Measurements from ENCODE around the gene CEND1.

CEND1 gene

DNA sequence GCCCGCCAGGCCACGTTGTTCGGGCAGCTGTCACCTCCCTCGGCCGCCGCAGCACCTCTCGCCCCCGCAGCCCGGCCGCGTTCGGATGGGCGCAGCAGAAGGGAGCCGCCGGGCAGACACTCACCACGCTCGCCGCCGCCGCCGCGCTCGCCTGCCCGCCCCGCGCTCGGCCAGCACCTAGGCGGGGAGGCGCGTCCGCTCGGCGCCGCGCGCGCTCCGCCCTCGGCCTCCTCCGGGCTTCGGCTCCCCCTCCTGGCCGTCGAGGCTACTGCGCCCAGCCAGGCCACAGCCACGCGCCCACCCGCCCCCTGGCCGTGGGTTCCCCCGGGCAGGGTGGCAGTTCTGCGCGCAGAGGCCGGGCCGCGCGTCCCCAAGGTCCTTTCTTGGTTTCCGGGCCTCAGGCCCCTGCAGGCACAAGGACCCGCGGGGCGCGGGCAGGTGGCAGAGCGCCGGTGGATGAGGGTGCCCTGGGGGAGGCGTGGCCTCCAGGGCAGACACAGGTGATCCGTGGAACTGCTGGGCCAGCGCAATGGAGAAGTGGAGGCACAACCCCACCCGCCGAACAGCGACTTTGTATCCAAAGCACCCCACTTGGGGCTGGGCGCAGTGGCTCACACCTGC lies 8.3 kb upstream of the CEND1 start, which contains the start of gene SLC25A22:
SLC25A22 (minus strand) TSS at position 189 of the 621 bp plus-strand sequence. CDS start 3,275 bp downstream, outside the sequence.
- H3K4me3 ChIP-seq (ENCODE audit: low read depth, low read length), result peak within 1 kb of the TSS; percentile 81
- no peak for DNase-seq (ENCODE audit: low read depth)

DNA sequence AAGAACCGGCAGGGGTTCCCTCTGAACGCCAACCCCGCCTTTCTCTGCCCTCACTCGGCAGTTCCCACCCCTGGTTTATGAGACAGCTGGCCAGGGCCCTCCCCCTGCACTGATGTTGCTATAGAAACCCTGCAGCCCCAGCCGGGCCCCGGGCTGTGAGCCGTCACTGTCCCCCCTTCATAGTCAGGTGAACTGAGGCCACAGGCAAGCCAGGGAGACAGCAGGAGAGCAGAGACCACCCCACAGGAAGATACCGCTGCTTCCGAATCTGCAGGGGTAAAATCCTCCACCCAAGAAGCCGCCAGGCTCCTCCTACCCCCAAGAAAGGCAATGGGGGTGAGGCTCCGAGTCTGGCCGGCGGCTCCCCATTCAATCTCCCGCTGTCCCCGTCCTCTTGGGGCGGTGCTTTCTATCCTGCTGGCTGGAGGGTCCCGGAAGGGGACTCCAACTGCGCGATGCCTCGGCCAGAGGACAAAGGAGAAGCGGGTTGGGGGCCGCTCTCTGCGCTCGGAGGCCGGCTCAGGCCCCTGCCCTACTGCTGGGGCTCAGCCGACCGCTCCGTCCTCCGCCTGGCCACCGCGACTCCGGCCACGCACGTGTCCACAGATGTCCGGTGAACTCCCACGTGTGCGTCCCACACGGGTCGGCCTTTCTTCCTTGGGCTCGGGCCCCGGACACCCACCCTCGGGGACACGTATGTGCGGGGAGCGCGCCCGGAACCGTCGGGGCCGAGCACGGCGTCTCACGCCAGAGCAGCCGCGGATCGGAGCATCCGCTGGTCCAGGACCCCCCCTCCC lies 7.6 kb upstream of the CEND1 start:
- H3K4me3 ChIP-seq (ENCODE audit: low read depth, low read length), result peak overlapping the region; percentile 81
- DNase-seq (ENCODE audit: low read depth), result peak; percentile 79

DNA sequence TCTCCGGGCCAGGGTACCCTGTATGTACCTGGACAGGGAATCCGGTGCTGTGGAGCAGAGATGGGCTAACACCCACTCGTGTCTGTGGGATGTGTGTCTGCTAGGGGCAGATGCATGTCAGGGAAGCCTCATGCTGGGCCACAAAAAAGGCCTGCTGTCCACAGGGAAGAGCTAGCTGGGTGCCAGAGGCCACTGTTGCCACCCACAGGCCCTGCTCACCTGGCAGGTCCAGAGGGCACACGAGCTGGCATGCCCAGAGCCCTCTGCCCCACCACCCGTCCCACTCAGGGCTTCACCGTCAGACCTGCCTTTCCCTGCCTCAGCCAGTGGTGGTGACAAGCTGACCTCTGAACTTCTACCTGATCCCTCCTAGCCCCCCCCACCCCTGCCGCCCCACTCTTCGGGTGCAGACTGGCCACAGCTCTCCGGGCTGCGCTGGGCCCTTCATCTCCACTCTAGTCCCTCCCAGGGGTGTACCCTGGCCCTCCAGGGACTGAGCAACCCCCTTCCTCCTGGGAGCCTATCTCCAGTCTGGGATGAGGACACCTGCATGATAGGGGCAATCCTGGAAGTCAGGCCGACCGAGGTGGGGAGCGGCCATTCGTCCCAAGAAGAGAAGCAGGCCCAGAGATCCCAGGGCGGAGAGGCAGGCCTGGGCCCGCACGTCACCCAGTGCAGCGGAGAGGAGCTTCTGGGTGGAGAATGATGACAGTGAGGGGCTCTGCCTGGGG lies 6.8 kb upstream of the CEND1 start:
- no peak for DNase-seq (ENCODE audit: low read depth)
- peak overlapping the region; percentile 81 for H3K4me3 ChIP-seq (ENCODE audit: low read depth, low read length)

DNA sequence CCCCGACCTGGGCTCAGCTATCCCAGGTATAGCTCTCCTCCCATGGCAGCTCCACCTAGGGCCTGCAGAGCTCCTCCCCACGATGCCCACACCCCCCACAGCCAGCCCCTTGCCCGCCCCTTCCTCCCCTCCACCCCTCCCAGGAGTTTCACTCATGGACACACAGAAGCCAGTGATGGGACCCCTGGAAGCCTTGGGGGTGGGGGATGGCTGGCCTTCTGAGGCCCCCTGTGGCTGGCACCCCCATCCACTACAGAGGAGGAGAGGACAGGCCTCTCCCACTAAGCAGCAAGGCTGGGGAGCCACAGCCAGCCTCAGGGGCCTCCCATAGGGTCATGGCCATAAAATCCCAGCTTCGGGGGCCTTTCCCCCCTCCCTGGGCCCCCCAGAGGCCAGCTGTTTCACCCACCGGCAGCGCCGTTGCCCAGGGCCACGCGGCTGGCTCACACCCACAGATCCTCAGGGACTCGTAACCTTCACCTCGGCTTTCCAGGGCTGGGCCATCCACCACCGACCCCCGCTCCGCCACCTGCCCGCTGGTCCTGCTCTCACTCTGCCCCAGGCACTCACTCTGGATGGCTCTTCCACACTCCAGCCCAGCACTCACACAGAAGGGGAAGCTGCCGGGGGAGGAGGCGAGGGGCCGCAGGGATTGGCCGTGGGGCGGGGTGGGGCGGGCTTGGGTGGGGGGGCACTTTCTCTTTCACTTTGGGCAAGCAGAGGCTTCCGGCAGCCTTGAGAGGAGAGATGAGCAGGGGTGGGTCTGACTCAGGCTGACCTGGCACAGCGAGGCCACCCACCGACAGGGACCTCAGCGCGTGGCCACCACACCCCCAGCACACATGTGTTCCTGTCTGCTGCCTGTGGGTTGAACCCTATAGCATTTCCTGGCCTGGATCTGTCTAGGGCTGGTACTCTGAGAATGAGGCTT lies 6.0 kb upstream of the CEND1 start:
- peak overlapping the region; percentile 81 for H3K4me3 ChIP-seq (ENCODE audit: low read depth, low read length)
- DNase-seq (ENCODE audit: low read depth), result peak; percentile 70

DNA sequence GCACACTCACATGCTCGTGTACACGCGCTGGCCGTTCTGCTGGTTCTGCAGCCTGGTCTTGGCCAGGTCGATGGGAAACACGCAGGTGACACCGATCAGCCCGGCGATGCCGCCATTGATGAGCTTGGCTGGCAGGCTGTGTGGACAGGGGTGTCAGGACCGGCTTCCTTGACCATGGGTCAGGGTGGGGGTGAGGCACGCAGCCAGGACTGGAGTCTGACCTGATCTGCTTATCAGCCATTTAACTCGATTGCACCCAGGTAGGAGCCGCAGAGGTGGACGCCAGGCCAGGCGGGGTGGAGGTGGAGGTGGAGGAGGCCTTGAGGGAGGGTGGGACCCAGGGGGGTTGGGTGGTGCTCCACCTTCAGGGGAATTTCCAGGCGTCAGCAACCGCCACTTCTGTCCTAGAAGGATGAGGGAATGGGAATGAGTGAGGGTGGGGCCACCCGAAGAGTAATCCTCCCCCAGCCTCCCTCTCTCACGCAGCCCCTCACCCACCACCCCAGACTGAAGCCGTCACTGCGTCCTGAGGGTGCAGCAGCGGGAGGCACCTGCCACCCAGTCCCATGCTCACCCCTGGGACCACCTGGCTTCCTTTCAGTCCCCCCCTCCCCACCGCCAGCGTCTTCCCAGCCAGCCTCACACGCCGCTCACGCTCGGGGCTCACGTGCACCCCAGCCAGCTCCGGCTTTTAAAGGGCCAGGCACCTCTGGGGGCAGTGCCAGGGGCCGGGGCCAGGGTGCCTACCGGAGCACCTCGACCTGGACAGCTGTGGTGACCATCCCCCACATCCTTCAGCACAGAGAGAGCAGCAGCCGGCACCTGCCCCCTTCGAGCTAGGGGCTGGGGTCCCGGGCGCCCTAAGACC lies 5.1 kb upstream of the CEND1 start:
- DNase-seq (ENCODE audit: low read depth), result no peak

DNA sequence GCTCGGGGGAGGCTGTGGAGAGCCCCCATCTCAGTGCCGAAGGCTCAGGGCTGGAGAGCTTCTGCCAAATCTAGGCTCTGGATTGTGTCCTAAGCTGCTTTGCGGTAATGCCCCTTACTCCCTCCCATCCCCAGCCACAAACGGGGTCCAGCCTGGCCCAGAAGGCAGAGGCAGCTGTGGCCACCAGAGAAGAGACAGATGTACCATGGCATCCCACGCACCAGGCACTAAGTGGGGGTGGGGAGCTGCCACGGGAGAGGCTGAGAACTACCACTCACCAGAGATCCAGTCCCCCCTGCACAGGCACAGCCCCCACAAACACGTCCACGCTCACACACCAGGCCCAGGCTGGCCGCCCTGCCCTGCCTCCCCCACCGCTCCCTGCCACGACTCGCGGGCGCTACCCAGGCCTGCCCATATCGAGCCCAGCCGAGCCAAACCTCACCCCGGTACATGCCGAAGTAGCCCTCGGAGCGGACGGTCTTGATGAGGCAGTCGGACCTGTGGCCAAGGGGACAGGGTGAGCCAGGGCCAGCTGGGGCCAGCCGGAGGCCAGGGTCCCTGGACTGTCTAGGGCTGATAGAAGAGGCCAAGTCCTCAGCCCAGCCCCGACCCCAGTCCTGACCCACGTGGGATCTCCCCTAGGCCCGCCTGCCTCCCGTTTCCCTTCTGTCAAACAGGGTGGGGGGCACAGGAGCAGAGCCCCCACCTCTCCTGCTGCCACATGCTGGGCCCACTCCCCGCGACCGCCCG lies 4.3 kb upstream of the CEND1 start:
- H3K4me3 ChIP-seq (ENCODE audit: low read depth, low read length), result no peak overlapping the region
- DNase-seq (ENCODE audit: low read depth), result no peak

More for the DNA sequence above, 5.1 kb upstream of the CEND1 start:
- peak overlapping the region; percentile 81 for H3K4me3 ChIP-seq (ENCODE audit: low read depth, low read length)

DNA sequence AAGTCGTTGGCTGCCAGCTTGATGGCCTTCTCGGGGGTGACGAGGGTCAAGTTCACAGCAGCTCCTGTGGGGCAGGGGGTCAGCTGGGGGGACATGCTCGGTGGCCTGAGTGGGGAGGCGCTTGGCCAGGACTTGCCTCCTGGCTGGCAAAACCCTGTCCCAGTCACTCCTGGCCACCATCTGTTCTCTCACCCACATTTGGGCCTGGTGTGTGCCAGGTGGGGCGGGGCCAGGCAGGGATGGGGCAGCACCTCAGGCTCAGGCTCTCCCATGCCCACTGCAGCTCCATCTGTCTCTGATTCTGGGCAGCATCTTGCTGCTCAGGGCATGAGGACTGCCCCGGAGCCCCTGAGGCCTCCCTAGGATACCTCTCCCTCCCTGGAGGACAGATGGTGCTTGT lies 3.7 kb upstream of the CEND1 start:
- no peak for DNase-seq (ENCODE audit: low read depth)
- H3K4me3 ChIP-seq (ENCODE audit: low read depth, low read length), result no peak overlapping the region

DNA sequence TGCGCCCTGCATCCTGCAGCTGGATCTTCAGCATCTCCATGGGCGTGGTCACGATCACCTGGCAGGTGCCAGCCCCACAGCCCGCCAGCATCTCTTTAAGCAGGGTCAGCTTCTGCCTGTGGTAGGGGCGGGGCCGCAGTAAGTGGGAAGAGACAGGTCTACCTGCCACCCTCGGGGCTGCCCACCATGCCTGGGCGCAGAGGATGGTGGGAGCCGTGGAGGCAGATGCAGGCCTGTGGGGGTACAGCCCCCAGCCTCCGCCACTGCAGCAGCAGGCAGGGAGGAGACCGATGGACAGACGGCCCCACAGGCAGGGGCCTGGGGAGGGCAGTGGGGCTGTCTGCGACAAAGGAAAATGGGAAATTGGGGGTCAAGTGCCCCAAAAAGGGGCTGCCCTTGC lies 3.0 kb upstream of the CEND1 start:
- H3K4me3 ChIP-seq (ENCODE audit: low read depth, low read length), result no peak overlapping the region

DNA sequence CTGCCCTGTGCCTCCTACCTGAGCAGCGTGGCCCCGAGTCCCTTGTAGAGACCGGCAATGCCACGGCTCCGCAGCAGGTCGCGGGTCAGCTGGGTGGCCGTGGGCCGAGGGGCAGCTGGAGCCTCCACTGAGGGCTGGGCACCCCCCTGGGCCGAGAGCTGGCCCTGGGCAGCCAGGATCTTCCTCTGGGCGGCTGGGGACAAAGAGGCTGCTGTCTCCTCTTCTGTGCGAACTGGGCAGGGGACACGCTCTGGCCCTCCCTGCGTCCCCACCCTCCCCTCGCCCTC lies 2.6 kb upstream of the CEND1 start:
- H3K4me3 ChIP-seq (ENCODE audit: low read depth, low read length), result no peak overlapping the region
- no peak for DNase-seq (ENCODE audit: low read depth)

More for the DNA sequence above, 3.0 kb upstream of the CEND1 start:
- DNase-seq (ENCODE audit: low read depth), result no peak

DNA sequence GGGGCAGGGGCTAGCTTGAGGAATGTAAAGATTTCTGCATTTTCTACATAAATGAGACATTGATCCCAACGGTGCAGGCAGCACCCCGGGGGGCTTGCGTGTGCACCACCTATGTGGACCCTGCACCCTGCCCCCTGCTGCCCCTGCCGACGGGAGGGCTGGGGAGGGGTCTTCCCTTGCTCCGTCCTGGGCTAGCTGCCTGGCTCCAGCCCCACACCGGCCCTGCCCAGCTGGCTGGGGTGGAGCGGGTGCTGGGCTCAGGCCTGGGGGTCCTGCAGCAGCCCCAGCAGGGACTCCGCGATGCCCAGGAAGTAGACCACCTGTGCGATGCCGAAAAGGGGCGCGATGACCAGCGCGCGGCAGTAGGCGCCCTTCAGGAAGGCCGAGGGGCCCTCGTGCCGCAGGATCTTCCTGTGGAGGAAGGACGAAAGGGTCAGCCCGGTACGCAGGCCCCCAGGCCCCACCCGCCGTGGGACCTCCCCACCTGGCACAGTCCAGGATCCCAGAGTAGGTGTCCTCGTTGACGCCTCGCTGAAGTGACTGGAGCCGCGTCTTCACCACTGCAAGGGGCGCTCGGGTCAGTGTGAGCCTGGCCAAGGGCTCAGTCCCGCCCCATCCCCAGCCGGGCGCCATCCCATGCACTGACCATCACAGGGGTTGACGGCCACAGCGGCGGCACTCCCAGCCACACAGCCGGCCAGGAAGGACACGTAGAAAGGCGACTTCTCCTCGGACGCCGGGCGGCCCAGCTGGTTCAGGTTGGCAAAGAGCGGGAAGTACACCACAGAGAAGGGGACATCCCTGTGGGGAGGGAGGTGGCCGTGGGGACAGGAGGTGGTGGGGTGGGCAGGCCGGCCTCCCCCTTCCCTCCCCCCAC lies 2.0 kb upstream of the CEND1 start:
- H3K4me3 ChIP-seq (ENCODE audit: low read depth, low read length), result no peak overlapping the region
- DNase-seq (ENCODE audit: low read depth), result no peak

DNA sequence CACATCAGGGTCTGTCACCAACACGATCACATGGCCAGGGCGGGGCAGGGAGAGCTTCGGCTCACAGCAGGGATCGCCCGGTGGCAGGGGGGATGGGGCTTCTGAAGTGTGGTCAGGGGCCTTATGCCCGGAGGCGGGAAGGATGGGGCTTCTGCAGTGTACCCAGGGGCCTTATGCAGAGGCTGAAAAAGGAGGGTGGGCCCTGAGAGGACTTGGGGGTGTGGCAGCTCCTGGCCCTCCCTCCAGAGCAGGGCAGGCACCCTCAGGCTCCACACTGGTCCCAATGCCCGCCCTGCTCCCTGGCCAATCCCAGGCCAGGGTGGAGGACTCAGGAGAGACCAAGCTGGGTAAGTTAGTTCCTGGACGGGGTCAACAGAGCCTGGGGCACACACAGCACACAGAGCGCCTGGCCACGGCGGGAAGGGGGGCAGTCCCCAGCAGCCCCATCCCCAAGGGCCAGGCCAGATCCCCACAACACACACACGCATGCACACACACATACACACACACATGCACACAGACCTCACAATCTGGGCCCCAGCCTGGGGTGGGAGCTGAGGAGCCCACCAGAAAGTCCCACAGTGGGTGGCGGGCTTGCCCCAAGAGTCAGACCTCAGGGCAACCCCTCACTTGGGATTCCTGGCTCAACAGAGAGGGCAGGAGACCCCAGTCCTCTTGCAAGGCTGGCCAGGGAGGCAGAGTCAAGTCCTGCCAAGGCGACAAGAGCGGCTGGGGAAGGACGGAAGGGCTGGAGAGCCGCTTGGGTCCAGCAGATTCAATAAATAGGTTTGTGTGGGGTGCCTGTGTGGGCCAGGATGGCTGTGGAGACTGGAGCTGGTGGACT lies 1.1 kb upstream of the CEND1 start:
- no peak overlapping the region for H3K4me3 ChIP-seq (ENCODE audit: low read depth, low read length)
- DNase-seq (ENCODE audit: low read depth), result no peak

DNA sequence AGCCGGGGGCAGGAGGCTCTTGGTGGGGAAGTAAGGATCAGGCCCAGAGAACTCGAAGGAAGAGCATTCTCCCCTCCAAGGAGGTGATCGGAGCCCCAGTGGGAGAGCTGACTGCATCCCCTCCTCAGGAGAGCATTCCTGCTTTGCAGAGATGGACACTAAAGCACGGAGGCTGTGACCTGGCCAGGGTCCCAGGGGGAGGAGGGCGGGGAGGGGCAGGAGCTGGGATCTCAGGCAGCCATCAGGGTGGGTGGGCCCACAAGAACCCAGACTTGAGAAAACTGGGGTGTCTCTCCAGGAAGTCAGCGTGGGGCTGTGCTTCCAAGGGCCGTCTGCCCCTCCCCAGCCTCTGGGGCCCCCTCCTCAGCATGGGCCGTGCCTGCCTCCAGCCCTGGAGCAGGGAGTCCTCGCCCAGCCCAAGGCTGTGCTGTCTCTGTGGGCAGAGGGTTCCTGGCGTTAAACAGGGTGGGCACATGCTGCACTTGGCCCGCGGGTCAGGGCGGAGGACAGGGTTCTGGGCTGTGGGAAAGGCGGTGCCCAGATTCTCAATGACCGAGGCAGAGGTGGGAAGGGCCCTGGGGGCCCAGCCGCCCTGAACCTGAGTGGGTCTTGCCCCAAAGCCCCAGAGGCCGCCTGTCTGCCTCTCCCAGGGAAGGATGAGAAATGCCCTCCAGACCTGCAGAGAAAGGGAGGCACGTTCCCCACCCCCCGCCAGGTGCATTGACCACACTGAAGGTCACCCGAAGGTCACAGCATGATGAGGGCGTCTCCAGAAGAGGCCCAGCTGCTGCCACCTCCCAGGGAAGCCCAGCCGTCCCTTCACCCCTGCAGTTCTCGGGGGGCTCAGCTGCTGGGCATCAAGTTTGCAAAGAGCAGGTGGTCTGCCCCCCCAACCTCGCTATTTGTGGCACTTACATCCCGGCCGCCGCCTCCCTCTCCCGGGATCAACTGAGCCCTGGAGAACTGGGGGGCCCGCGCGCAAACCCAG lies 643 bp downstream of the CEND1 start:
- DNase-seq (ENCODE audit: low read depth), result no peak
- peak overlapping the region; percentile 35 for H3K4me3 ChIP-seq (ENCODE audit: low read depth, low read length)

DNA sequence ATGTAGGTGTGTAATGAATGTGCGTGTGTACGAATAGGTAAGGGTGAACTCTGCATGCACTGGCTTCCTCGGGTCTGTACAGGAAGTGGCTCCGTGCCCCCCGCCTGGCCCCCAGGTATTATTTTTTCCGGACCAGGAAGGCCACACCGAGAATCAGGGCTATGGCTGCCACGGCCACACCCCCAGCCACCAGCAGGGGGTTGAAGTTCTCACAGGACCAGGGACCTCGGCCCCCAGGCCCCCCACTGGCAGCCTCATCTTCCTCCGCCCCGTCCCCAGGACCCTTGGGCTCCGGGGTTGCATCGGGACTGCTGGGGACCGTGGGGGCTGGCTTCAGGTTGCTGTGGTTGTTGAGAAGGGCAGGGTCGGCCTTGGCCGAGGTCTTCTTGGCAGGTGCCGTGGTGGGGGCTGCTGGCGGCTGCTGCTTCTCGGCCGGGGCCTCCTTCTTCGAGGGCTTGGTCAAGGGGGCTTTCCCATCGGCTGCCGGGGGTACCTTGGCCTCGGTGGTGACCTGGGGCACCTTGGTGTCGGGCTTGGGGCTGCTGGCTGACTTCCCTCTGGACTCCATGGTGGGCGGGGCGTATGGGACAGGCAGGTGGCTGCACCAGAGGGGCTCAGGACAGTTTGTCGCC lies 1.8 kb downstream of the CEND1 start:
- no peak overlapping the region for H3K4me3 ChIP-seq (ENCODE audit: low read depth, low read length)
- no peak for DNase-seq (ENCODE audit: low read depth)

DNA sequence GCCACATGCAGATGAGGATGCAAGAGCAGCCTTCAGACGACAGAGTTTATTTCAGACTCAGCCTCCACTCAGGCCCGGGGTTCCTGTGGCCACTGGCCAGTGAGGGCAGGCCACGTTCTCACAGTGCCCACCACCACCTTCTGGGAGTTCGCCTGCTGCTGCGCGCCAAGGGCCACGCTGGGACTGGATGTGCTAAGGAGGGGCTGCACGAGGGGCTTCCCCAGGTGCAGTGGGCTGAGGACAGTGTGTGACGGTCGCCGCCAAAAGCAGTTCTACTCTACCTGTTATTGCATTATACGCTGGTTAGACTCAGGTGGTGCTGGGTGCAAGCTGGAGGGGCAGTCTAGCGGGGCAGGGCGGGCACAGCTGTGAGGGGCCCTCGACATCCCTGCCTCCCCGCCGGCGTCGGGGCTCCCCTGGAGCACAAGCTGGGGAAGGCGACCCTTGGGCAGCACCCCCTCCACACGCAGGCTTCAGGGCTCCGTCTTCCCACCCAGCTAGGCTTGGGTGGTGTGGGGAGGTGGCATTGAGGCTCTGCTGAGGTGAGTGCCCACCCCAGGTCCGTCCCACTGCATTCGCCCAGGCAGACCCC lies 2.7 kb downstream of the CEND1 start:
- no peak overlapping the region for H3K4me3 ChIP-seq (ENCODE audit: low read depth, low read length)
- no peak for DNase-seq (ENCODE audit: low read depth)

Data from skeletal muscle cell (primary cell).